Ovary (tissue), 3 donors: Measurements from ENCODE around the gene PRKCE.

Experiments used
- EP300 ChIP-seq: sonication (generic); formaldehyde crosslinking; IDR thresholded peaks from one replicate; pipeline ENCODE4 v1.6.1; 2017; ENCODE audit warnings: antibody characterized with exemption
- TF ChIP-seq, protein P1 (sequence below), 3 donors: fragments of 450-650 bp in 2 of 3; fragments of 200-600 bp in 1 of 3; IDR thresholded peaks; one replicate each; pipeline versions ENCODE4 v1.5.1 to v1.8.0; 2016 to 2022; ENCODE audit warnings: antibody characterized with exemption in 3 of 3, mild to moderate bottlenecking in 1 of 3
- donor health status: DM: no; HTN: no; CAD: no.

DNA sequence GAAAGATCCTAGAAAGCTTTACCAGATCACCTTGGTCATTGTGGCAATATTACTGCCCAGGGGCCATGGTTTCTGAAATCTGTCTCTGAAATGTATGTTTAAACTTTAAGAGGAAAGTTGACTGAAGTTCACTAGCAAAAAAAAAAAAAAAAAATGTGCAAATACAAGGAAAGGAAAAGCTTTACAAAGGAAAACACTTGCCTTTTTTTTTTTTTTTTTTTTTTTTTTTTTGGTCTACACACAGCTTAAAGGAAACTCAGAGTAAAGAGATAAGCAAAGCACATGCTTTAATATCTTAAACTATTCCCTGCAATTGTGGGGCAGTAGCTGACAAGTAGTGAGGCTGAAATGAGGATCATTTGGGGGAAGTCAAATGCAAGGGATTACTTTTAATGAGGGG lies 471.5 kb downstream of the PRKCE start:
- no peak for TF ChIP-seq EP300
- TF ChIP-seq, protein P1, sequence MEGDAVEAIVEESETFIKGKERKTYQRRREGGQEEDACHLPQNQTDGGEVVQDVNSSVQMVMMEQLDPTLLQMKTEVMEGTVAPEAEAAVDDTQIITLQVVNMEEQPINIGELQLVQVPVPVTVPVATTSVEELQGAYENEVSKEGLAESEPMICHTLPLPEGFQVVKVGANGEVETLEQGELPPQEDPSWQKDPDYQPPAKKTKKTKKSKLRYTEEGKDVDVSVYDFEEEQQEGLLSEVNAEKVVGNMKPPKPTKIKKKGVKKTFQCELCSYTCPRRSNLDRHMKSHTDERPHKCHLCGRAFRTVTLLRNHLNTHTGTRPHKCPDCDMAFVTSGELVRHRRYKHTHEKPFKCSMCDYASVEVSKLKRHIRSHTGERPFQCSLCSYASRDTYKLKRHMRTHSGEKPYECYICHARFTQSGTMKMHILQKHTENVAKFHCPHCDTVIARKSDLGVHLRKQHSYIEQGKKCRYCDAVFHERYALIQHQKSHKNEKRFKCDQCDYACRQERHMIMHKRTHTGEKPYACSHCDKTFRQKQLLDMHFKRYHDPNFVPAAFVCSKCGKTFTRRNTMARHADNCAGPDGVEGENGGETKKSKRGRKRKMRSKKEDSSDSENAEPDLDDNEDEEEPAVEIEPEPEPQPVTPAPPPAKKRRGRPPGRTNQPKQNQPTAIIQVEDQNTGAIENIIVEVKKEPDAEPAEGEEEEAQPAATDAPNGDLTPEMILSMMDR (IDR thresholded peaks at IDR 0.05): no peak
